ENCODE measurements around the gene PALM2AKAP2. TPM values are rescaled to one million over a fixed set of nuclear protein-coding genes. Genes with fewer than 3 reads are reported as not detected.

The PALM2AKAP2 gene
- total and polyA plus RNA-seq, 5 experiments from 2014 or later: not detected

GRCh38 chr9:109780453-109781033 is 545 bp downstream of the PALM2AKAP2 start:
- Mint-ChIP-seq H3K4me3 (no peak overlapping the region), H3K27me3 (peaks cover 9 to 28% (median 27%) of the 10 kb centered on the region in 5 donors), H3K4me1 (peaks cover 0 to 2% (median 0%) of the 10 kb centered on the region in 4 donors), H3K27ac (no peak overlapping the region), H3K9me3 (peaks cover 0 to 21% (median 0%) of the 10 kb centered on the region in 9 donors), H3K36me3 (no peaks in the 10 kb centered on the region)
- DNase-seq (no peak), ATAC-seq (no peak)
- POLR2A ChIA-PET: no interaction called here

- ATAC-seq: no peak
- DNase-seq: no peak
- Mint-ChIP-seq H3K4me3 (no peak overlapping the region), H3K9me3 (peaks cover 0 to 21% (median 0%) of the 10 kb centered on the region in 9 donors), H3K27ac (no peak overlapping the region), H3K27me3 (peaks cover 9 to 28% (median 27%) of the 10 kb centered on the region in 5 donors), H3K4me1 (peaks cover 0 to 2% (median 0%) of the 10 kb centered on the region in 4 donors), H3K36me3 (no peaks in the 10 kb centered on the region)
- POLR2A ChIA-PET: no interaction called here
These were observed 1.1 kb downstream of the PALM2AKAP2 start for GRCh38 chr9:109781086-109781485.

GRCh38 chr9:109781541-109782197 is 1.7 kb downstream of the PALM2AKAP2 start:
- Mint-ChIP-seq H3K4me1 (peaks cover 0 to 2% (median 0%) of the 10 kb centered on the region in 4 donors), H3K27me3 (peaks cover 9 to 28% (median 27%) of the 10 kb centered on the region in 5 donors), H3K9me3 (peaks cover 0 to 21% (median 0%) of the 10 kb centered on the region in 9 donors), H3K27ac (no peak overlapping the region), H3K4me3 (no peak overlapping the region), H3K36me3 (no peaks in the 10 kb centered on the region)
- ATAC-seq: no peak
- POLR2A ChIA-PET: no interaction called here
- no peak for DNase-seq

- H3K9me3 Mint-ChIP-seq: peaks cover 0 to 7% (median 0%) of the 10 kb centered on the region in 9 donors
- ATAC-seq (no peak), DNase-seq (no peak)
- POLR2A ChIA-PET: no interaction called here
- H3K27me3 Mint-ChIP-seq: peaks cover 2 to 10% (median 5%) of the 10 kb centered on the region in 5 donors
- H3K4me3 Mint-ChIP-seq: no peak overlapping the region
- H3K27ac Mint-ChIP-seq: no peak overlapping the region
- no peaks in the 10 kb centered on the region for H3K4me1 Mint-ChIP-seq
- H3K36me3 Mint-ChIP-seq: no peaks in the 10 kb centered on the region
These were observed 7.7 kb downstream of the PALM2AKAP2 start for GRCh38 chr9:109787735-109788134.

GRCh38 chr9:109789556-109789955 is 9.6 kb downstream of the PALM2AKAP2 start:
- POLR2A ChIA-PET: no interaction called here
- ATAC-seq: no peak
- peaks cover 0 to 7% (median 0%) of the 10 kb centered on the region in 9 donors for H3K9me3 Mint-ChIP-seq
- no peaks in the 10 kb centered on the region for H3K36me3 Mint-ChIP-seq
- H3K27me3 Mint-ChIP-seq: peaks cover 0 to 9% (median 5%) of the 10 kb centered on the region in 5 donors
- no peak overlapping the region for H3K27ac Mint-ChIP-seq
- no peak overlapping the region for H3K4me3 Mint-ChIP-seq
- DNase-seq: no peak
- no peaks in the 10 kb centered on the region for H3K4me1 Mint-ChIP-seq

- POLR2A ChIA-PET: no interaction called here
- Mint-ChIP-seq H3K9me3 (peaks cover 0 to 7% (median 0%) of the 10 kb centered on the region in 9 donors), H3K4me1 (no peaks in the 10 kb centered on the region), H3K27me3 (peaks cover 0 to 9% (median 2%) of the 10 kb centered on the region in 5 donors), H3K27ac (no peak overlapping the region), H3K4me3 (no peak overlapping the region), H3K36me3 (no peaks in the 10 kb centered on the region)
- DNase-seq (no peak), ATAC-seq (no peak)
These were observed 10.0 kb downstream of the PALM2AKAP2 start for GRCh38 chr9:109789971-109790370.

GRCh38 chr9:109791003-109791677 is 11.1 kb downstream of the PALM2AKAP2 start:
- no peaks in the 10 kb centered on the region for H3K4me1 Mint-ChIP-seq
- ATAC-seq (no peak), DNase-seq (no peak)
- H3K36me3 Mint-ChIP-seq: no peaks in the 10 kb centered on the region
- no peak overlapping the region for H3K4me3 Mint-ChIP-seq
- POLR2A ChIA-PET: no interaction called here
- H3K27me3 Mint-ChIP-seq: peaks cover 0 to 9% (median 2%) of the 10 kb centered on the region in 5 donors
- H3K9me3 Mint-ChIP-seq: peaks cover 0 to 7% (median 0%) of the 10 kb centered on the region in 9 donors
- H3K27ac Mint-ChIP-seq: no peak overlapping the region

GRCh38 chr9:109791747-109792146 is 11.7 kb downstream of the PALM2AKAP2 start:
- H3K4me3 Mint-ChIP-seq: no peak overlapping the region
- H3K4me1 Mint-ChIP-seq: no peaks in the 10 kb centered on the region
- POLR2A ChIA-PET: no interaction called here
- H3K27ac Mint-ChIP-seq: no peak overlapping the region
- peaks cover 0 to 7% (median 0%) of the 10 kb centered on the region in 9 donors for H3K9me3 Mint-ChIP-seq
- ATAC-seq (no peak), DNase-seq (no peak)
- H3K27me3 Mint-ChIP-seq: peaks cover 0 to 9% (median 2%) of the 10 kb centered on the region in 5 donors
- H3K36me3 Mint-ChIP-seq: no peaks in the 10 kb centered on the region

- no peaks in the 10 kb centered on the region for H3K36me3 Mint-ChIP-seq
- H3K4me3 Mint-ChIP-seq: no peak overlapping the region
- H3K27ac Mint-ChIP-seq: no peak overlapping the region
- peaks cover 0 to 5% (median 0%) of the 10 kb centered on the region in 9 donors for H3K9me3 Mint-ChIP-seq
- DNase-seq (no peak), ATAC-seq (no peak)
- H3K27me3 Mint-ChIP-seq: peaks cover 0 to 7% (median 2%) of the 10 kb centered on the region in 5 donors
- POLR2A ChIA-PET: no interaction called here
- H3K4me1 Mint-ChIP-seq: no peaks in the 10 kb centered on the region
These were observed 13.1 kb downstream of the PALM2AKAP2 start for GRCh38 chr9:109792951-109793546.

GRCh38 chr9:109793921-109794320 is 13.9 kb downstream of the PALM2AKAP2 start:
- ATAC-seq (no peak), DNase-seq (no peak)
- Mint-ChIP-seq H3K4me1 (no peaks in the 10 kb centered on the region), H3K36me3 (no peaks in the 10 kb centered on the region), H3K9me3 (peaks cover 0 to 3% (median 0%) of the 10 kb centered on the region in 9 donors), H3K4me3 (no peak overlapping the region), H3K27me3 (peaks cover 0 to 4% (median 2%) of the 10 kb centered on the region in 5 donors), H3K27ac (peak overlapping the region in 1 of 10 donors; percentile 54)
- POLR2A ChIA-PET: no interaction called here

- Mint-ChIP-seq H3K36me3 (no peaks in the 10 kb centered on the region), H3K27me3 (peaks cover 0 to 4% (median 3%) of the 10 kb centered on the region in 5 donors), H3K9me3 (peaks cover 0 to 3% (median 0%) of the 10 kb centered on the region in 9 donors), H3K4me1 (no peaks in the 10 kb centered on the region), H3K27ac (no peak overlapping the region), H3K4me3 (no peak overlapping the region)
- DNase-seq (no peak), ATAC-seq (no peak)
- POLR2A ChIA-PET: no interaction called here
These were observed 14.5 kb downstream of the PALM2AKAP2 start for GRCh38 chr9:109794361-109795012.

- DNase-seq (no peak), ATAC-seq (no peak)
- H3K9me3 Mint-ChIP-seq: peaks cover 0 to 3% (median 0%) of the 10 kb centered on the region in 9 donors
- no peak overlapping the region for H3K27ac Mint-ChIP-seq
- POLR2A ChIA-PET: no interaction called here
- peaks cover 0 to 5% (median 3%) of the 10 kb centered on the region in 5 donors for H3K27me3 Mint-ChIP-seq
- H3K4me3 Mint-ChIP-seq: no peak overlapping the region
- H3K4me1 Mint-ChIP-seq: no peaks in the 10 kb centered on the region
- no peaks in the 10 kb centered on the region for H3K36me3 Mint-ChIP-seq
These were observed 15.6 kb downstream of the PALM2AKAP2 start for GRCh38 chr9:109795613-109796012.

Data from naive thymus-derived CD8-positive, alpha-beta T cell (primary cell).